ENCODE data around the gene CPAMD8. TPM values are rescaled to one million over a fixed set of nuclear protein-coding genes. Genes with fewer than 3 reads are reported as not detected.

The CPAMD8 gene
- total RNA-seq, 4 donors from 2014 or later: 4.7 to 39.6 (median 11.2) TPM

DNA sequence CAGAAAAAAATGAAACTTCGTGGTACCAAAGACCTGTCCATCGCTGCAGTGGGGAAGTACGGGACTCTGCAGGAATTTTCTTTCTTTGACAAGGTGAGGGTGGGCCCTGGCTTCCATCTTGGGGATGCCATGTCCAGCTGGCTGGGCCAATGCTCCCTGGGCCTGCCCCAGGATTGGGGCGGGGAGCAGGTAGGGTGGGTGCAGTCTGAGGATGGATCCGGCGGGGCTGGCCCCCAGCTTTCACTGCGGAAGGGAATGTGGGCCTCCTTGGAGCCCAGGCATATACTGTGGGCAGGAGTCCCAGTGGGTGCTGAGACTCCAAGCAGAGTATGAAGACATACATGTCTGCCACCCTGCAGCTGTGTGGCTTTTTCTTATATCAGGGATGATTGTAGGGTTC is 173.5 kb downstream of the CPAMD8 start:
- no peak for ATAC-seq (ENCODE audit: low FRiP score)
- DNase-seq (ENCODE audit: low spot score): no peak
- TF ChIP-seq, protein P1, sequence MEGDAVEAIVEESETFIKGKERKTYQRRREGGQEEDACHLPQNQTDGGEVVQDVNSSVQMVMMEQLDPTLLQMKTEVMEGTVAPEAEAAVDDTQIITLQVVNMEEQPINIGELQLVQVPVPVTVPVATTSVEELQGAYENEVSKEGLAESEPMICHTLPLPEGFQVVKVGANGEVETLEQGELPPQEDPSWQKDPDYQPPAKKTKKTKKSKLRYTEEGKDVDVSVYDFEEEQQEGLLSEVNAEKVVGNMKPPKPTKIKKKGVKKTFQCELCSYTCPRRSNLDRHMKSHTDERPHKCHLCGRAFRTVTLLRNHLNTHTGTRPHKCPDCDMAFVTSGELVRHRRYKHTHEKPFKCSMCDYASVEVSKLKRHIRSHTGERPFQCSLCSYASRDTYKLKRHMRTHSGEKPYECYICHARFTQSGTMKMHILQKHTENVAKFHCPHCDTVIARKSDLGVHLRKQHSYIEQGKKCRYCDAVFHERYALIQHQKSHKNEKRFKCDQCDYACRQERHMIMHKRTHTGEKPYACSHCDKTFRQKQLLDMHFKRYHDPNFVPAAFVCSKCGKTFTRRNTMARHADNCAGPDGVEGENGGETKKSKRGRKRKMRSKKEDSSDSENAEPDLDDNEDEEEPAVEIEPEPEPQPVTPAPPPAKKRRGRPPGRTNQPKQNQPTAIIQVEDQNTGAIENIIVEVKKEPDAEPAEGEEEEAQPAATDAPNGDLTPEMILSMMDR (IDR thresholded peaks at IDR 0.05): no peak

DNA sequence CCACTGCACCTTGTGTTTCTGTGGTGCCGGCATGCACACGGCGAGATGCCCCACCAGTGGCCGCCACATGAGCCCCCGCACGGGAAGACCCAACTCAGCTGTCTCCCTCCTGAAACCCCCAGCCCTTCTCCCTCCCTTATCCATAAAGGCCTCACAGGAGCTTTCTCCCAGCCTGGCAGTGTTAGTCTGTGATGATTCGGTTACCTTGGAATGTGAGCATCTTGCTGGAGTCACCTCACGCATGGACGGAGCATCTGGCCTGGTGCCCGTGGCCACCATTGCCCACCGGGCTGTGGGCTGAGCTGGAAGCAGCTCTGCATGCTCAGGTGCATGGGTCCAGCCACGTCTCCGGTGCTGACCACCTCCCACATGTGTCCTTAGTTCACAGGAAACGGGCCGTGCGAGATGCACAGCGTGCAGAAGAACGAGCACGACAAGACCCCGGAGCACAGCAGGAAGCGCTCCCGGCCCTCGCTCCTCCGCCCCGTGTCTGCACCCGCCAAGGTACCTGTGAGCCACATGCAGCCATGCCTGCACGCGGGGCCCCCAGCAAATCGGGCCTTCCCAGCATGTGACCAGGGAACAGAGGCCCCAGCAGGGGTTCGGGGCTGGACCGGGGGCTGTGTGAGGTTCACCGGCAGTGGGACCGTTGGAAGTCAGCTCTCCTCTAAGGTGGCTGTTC is 175.4 kb downstream of the CPAMD8 start:
- DNase-seq (ENCODE audit: low spot score): no peak
- TF ChIP-seq, protein P1 (IDR thresholded peaks at IDR 0.05): no peak
- ATAC-seq (ENCODE audit: low FRiP score): no peak

DNA sequence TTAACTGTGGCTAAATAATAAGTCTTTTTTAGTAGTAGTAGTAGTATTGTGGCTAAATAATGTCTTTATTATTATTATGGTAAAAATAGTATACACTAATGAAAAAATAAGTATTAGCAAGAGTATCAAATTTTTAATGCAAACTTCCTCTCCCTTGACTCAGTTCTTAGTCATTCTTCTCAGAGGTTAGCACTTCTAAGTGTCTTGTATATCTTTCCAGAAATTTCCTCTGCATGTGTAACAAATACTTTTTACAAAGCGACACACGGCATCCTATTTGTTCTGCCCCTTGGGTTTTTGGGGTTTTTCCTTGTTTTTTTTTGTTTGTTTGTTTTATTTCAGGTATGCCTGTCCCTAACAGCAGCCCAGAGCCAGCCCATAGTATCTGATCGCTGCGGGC is 176.5 kb downstream of the CPAMD8 start:
- DNase-seq (ENCODE audit: low spot score): no peak
- TF ChIP-seq, protein P1 (IDR thresholded peaks at IDR 0.05): no peak
- no peak for ATAC-seq (ENCODE audit: low FRiP score)

DNA sequence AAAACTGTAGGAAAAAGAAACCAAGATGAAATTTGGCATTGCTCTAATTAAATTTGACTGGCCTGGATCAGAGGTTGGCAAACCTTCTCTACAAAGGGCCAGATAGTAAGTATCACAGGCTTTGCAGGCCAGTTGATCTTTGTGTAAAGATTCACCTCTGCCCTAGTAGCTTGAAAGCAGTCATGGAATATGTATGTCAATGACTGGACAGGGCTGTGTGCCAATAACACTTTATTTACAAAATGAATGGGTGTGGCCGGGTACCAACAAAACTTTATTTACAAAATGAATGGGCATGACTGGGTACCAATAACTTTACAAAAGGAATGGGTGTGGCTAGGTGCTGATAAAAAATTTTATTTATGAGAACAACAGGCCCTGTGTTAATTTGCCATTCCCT is 177.4 kb downstream of the CPAMD8 start:
- DNase-seq (ENCODE audit: low spot score) (no peak), ATAC-seq (ENCODE audit: low FRiP score) (no peak)
- TF ChIP-seq, protein P1 (IDR thresholded peaks at IDR 0.05): no peak

DNA sequence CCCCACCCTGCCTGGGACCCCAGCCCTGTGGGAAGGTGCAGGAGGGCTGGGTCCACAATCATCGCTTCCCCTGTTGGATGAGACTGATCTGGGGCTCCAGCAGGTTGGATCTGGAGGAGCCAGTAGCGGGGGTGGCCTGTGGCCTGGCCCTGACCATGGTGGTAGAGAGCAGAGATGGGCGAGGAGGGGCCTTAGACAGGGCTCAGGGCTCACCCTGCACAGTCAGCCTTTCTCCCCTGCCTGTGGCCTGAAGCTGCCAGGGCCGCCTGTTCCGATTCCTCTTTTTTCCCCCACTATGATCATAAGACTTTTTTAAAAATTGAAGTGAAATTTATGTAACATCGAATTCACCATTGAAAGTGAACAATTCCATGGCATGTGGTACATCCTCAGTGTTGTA is 179.2 kb downstream of the CPAMD8 start:
- ATAC-seq (ENCODE audit: low FRiP score) (no peak), DNase-seq (ENCODE audit: low spot score) (no peak)
- TF ChIP-seq, protein P1 (IDR thresholded peaks at IDR 0.05): no peak

DNA sequence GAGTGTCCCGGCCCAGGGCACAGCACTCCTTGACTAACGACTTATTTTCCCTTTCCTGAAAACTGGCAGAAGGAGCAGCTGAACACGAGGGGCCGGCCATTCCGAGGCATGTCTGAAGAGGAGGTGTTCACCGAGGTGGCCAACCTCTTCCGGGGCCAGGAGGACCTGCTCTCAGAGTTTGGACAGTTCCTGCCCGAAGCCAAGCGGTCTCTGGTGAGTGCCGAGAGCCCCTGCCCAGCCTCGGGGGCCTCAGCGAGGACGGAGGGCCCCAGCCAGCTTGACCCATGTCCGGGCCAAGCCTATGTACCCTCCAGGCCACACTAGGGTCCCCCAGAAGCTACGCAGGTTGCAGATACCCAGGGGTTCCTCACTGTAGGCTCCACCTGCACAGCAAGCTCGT is 179.7 kb downstream of the CPAMD8 start:
- TF ChIP-seq, protein P1 (IDR thresholded peaks at IDR 0.05): no peak
- ATAC-seq (ENCODE audit: low FRiP score) (no peak), DNase-seq (ENCODE audit: low spot score) (no peak)

Small RNAs within 50 kb of the gene (small RNA-seq; reads per million reads assigned to genes)
- not detected for gene RN7SL823P
- not detected for gene RN7SL835P

Other genes with a start within 250 kb of the CPAMD8 start
- gene SIN3B, start 197.4 kb downstream of the CPAMD8 start, total RNA-seq: 10 to 100 TPM; 33.7 to 87.8 (median 44.9) TPM
- gene F2RL3, start 137.8 kb downstream of the CPAMD8 start, total RNA-seq: 10 to 100 TPM in 2 of 4 donors, 1 to 10 TPM in 2; 4.1 to 31.8 (median 9.2) TPM
- gene HAUS8, start 48.6 kb upstream of the CPAMD8 start, total RNA-seq: 1 to 10 TPM; 4.0 to 7.3 (median 6.1) TPM
- gene MYO9B, start 49.0 kb upstream of the CPAMD8 start, total RNA-seq: 100 to 1,000 TPM in 2 of 4 donors, 10 to 100 TPM in 2; 52.7 to 149 (median 85.7) TPM
- 10 to 100 TPM; 14.5 to 22.3 (median 20.7) TPM for gene USE1, start 188.5 kb upstream of the CPAMD8 start, total RNA-seq
- 10 to 100 TPM in 1 of 4 donors, 1 to 10 TPM in 3; 6.7 to 17.7 (median 9.3) TPM for gene OCEL1, start 199.4 kb upstream of the CPAMD8 start, total RNA-seq
- gene NR2F6, start 219.1 kb upstream of the CPAMD8 start, total RNA-seq: 10 to 100 TPM; 16.9 to 45.4 (median 29.8) TPM
- gene USHBP1, start 237.9 kb upstream of the CPAMD8 start, total RNA-seq: 10 to 100 TPM in 1 of 4 donors, 1 to 10 TPM in 3; 2.4 to 43.3 (median 5.8) TPM
- gene BABAM1, start 240.6 kb upstream of the CPAMD8 start, total RNA-seq: 10 to 100 TPM; 46.0 to 62.1 (median 59.1) TPM

Measured in omental fat pad (tissue), 4 donors.